ENCODE results near the gene DUSP19.

The DUSP19 gene

DNA sequence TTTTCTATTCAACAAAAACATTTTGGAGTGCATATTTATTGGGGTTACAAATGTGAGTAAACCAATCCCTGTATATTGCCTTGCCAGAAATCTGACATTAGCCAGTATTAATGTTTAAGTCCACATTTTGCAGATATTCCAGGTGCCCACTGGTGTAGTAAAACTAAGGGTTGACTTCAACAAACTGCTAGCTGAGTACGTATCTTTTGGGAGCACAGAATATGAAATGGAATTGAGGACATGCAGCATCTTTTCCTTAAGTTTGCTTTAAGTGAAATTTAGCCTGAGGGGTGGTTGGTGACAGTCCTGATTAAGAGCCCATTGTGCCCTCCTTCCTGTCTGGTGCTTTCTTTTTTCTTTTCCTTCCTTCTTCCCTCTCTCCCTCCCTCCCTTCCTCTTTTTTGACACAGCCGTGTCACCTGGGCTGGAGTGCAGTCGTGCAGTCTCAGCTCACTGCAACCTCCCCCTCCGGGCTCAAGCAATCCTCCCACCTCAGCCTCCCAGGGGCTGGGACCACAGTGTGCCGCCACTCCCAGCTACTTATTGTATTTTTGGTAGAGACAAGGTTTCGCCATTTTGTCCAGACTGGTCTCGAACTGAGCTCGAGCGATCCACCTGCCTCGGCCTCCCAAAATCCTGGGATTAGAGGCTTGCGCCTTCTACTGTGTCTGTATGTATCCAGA is 47.3 kb downstream of the DUSP19 start:
- DNase-seq (ENCODE audit: low read depth): no peak

DNA sequence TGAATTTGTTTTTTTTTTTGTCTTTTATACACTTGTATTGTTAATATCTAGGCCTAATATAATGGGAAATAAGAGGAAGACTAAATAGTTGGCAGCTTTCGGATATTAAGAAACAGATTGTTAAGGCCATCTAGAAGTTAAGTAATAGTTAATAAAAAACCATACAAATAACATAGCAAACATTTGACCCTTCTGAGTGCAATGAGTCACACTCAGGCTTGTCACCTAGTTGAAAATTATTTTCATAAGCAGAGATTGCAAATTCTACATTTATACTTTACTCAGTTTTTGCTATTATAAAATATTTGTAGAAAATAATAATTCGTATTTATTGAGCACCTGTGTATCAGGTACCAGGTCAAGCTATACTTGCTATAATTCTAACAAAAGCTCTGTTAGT is 48.1 kb downstream of the DUSP19 start:
- no peak for DNase-seq (ENCODE audit: low read depth)

DNA sequence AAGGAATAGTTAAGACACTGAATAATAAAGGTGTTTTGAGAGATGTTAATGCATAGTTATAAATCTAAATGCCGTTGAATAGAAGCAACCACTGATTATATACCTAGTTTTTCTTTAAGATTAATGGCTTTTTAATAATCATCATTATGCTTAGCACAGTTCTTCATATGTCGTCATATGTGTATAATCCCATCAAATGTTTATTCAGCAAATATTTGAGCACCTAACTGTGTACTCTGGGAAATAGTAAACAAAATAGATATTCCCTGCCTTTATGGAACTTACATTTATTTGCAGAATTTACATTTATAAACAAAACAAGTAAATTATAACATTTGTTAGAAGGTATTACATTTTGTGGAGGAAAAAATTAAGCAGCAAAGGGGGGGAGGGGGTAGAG is 55.5 kb downstream of the DUSP19 start:
- no peak for DNase-seq (ENCODE audit: low read depth)

DNA sequence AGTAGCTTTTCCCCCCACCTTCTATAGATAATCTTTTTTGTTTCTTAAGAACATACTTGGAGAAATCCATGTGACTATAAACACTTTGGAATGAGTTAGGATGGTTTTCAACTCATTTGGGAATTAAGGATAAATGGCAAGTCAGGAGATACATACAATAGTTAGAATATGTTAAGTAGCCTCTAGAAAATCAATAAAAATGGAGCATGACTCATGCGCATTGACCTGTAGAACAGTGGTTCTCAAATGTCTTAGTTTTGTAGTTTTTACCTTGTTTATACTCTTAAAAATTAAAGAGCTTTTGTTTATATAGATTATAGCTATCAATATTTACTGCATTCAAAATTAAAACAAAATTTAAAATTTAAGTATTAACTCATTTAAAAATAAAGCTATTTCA is 70.4 kb downstream of the DUSP19 start:
- no peak for DNase-seq (ENCODE audit: low read depth)

DNA sequence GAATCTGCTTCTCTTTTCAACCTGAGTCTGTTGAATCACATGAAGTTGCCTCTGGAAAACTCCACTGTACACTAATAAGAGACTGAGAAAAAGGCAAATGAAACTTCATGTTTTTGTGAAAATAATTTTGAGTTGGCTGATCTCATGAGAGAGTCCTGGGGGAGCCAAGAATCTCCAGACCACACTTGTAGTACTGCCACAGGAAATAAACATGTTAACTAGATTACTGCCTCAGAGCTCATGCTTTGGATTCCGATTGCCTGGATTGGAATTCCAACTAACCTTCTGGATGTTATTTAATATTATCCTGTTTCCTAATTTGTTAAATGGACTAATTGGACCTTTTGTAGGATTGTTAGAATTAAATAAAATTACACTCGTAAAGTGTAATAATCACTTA is 70.9 kb downstream of the DUSP19 start:
- no peak for DNase-seq (ENCODE audit: low read depth)

All from stimulated activated CD8-positive, alpha-beta memory T cell treated with anti-CD3 and anti-CD28 coated beads, Interleukin-7, amount 100 ng/mL, for 24 hours (primary cell).